Ureter (tissue), 1 donor: Measurements from ENCODE around the gene FAM240A. TPM values are rescaled to one million over a fixed set of nuclear protein-coding genes. Genes with fewer than 3 reads are reported as not detected.

Experiments used
- DNase-seq: peaks from one replicate; pipeline ENCODE4 v3.0.0-alpha.2; 2020; ENCODE audit warnings: low spot score
- total RNA-seq: library from RNA; stranded (reverse); gene quantifications from one replicate; pipeline ENCODE4 v1.2.4, GENCODE V29; 2023
- donor health status: DM: yes; HTN: yes; CAD: no.

FAM240A gene
- total RNA-seq, 1 donor from 2014 or later, result not detected

GRCh38 chr3:46662771-46663551 is 50.6 kb downstream of the FAM240A start:
- DNase-seq, result peak; percentile 54

- DNase-seq, result peak; percentile 41
Observed at GRCh38 chr3:46663591-46664135, 51.3 kb downstream of the FAM240A start.

GRCh38 chr3:46664188-46664970 is 52.1 kb downstream of the FAM240A start:
- no peak for DNase-seq

GRCh38 chr3:46664971-46665762 is 52.8 kb downstream of the FAM240A start:
- DNase-seq, result peak; percentile 34

- peak; percentile 34 for DNase-seq
Observed at GRCh38 chr3:46665763-46666452, 53.6 kb downstream of the FAM240A start.

GRCh38 chr3:46666453-46666845 is 54.1 kb downstream of the FAM240A start:
- DNase-seq, result peak; percentile 34

GRCh38 chr3:46667061-46667621 is 54.8 kb downstream of the FAM240A start:
- peak; percentile 38 for DNase-seq

GRCh38 chr3:46667657-46668056 is 55.3 kb downstream of the FAM240A start:
- DNase-seq, result peak; percentile 36

GRCh38 chr3:46668116-46668515 is 55.8 kb downstream of the FAM240A start:
- DNase-seq, result no peak

GRCh38 chr3:46668591-46668990 is 56.3 kb downstream of the FAM240A start:
- DNase-seq, result no peak

GRCh38 chr3:46669191-46669999 is 57.1 kb downstream of the FAM240A start:
- DNase-seq, result peak; percentile 38

- DNase-seq, result no peak
Observed at GRCh38 chr3:46670000-46670890, 57.9 kb downstream of the FAM240A start.

GRCh38 chr3:46670891-46671427 is 58.6 kb downstream of the FAM240A start:
- no peak for DNase-seq

- DNase-seq, result peak; percentile 41
Observed at GRCh38 chr3:46671541-46672348, 59.4 kb downstream of the FAM240A start.

GRCh38 chr3:46672349-46672695 is 60.0 kb downstream of the FAM240A start:
- peak; percentile 34 for DNase-seq

- no peak for DNase-seq
Observed at GRCh38 chr3:46673151-46674030, 61.1 kb downstream of the FAM240A start.
